Memory B cell (primary cell): ENCODE results near the gene COL25A1.

ENCODE experiments used
- ATAC-seq: fragments of 150-1000 bp; cut with Tn5 transposase; 2 replicates; pipeline ENCODE4 v1.10.0; 2021; ENCODE audit warnings: low read depth, mild to moderate bottlenecking, moderate library complexity
- DNase-seq, 2 donors: peaks; one replicate each; pipeline ENCODE4 v3.0.0; 2022; ENCODE audit warnings: low spot score in 2 of 2
- H3K27ac Mint-ChIP-seq: one replicate; pipeline ENCODE4 v1.8.0; 2022; ENCODE audit warnings: mild to moderate bottlenecking, moderate library complexity, mixed read lengths
- H3K27me3 Mint-ChIP-seq: one replicate; pipeline ENCODE4 v1.8.0; 2022; ENCODE audit warnings: mixed read lengths
- H3K36me3 Mint-ChIP-seq: one replicate; pipeline ENCODE4 v1.8.0; 2022; ENCODE audit warnings: mild to moderate bottlenecking, mixed read lengths
- H3K4me1 Mint-ChIP-seq: one replicate; pipeline ENCODE4 v1.8.0; 2022; ENCODE audit warnings: mixed read lengths
- H3K4me3 Mint-ChIP-seq: one replicate; pipeline ENCODE4 v1.8.0; 2022; ENCODE audit warnings: mild to moderate bottlenecking, moderate library complexity, mixed read lengths
- H3K9me3 Mint-ChIP-seq: one replicate; pipeline ENCODE4 v1.8.0; 2022; ENCODE audit warnings: mixed read lengths

COL25A1 gene

DNA sequence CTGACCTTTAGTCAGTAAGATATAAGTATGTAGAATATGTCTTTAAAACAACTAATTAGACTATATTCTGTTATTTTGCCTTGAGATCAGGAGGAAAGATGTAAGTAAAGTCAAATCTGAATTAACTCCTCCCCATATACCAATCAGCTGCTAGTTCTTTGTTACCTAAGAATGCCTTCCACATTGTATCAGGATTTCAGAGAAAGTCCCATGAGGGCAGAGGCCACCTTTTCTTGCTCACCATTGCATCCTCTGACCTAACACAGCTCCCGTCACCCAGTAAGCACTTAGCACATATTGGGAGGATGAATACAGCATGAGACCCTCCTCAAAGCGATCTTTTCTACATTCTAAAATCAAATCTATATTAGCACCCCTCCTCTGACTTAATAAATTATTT, 87.0 kb downstream of the COL25A1 start:
- DNase-seq (no peak), ATAC-seq (no peak)
- H3K4me1 Mint-ChIP-seq: no peaks in the 10 kb centered on the region
- no peak overlapping the region for H3K27ac Mint-ChIP-seq
- no peak overlapping the region for H3K4me3 Mint-ChIP-seq
- no peaks in the 10 kb centered on the region for H3K27me3 Mint-ChIP-seq
- no peaks in the 10 kb centered on the region for H3K36me3 Mint-ChIP-seq
- H3K9me3 Mint-ChIP-seq: peaks cover 2% of the 10 kb centered on the region

DNA sequence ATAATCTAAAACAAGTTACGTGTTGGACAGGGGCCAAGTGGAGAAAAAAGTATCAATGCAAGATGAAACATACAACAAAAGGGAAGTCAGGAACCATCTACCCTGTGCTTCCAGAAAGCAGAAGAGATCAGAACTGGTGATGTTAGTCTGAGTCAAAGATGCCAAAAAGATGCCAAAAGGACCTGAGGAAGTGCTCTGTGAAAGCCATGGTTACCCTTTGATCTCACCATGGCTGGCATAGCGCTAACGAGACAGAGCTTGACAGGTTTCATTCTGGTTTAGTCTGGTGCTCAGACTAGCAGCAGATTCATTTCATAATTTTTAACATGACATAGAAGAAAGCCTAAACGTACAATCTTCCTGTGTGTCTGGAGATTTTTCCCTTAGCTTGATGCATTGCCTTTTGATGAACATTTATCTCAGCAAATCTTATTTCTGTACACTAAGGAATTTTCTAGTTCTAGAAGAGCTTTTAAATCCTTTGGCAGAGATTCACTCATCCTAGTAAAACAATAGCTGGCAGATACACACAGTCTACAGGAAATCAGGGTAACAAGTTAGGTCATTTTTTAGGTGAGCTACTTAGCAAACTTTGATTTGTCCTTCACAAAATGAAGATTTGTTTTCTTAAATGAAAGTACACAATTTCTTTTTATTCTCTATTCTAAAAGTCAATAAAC, 87.7 kb downstream of the COL25A1 start:
- H3K36me3 Mint-ChIP-seq: no peaks in the 10 kb centered on the region
- peaks cover 2% of the 10 kb centered on the region for H3K9me3 Mint-ChIP-seq
- no peak overlapping the region for H3K4me3 Mint-ChIP-seq
- DNase-seq: no peak
- H3K27me3 Mint-ChIP-seq: no peaks in the 10 kb centered on the region
- H3K27ac Mint-ChIP-seq: no peak overlapping the region
- H3K4me1 Mint-ChIP-seq: no peaks in the 10 kb centered on the region
- ATAC-seq: no peak

- peaks cover 2% of the 10 kb centered on the region for H3K9me3 Mint-ChIP-seq
- no peak for DNase-seq
- H3K36me3 Mint-ChIP-seq: no peaks in the 10 kb centered on the region
- no peaks in the 10 kb centered on the region for H3K27me3 Mint-ChIP-seq
- ATAC-seq: no peak
- no peak overlapping the region for H3K27ac Mint-ChIP-seq
- no peaks in the 10 kb centered on the region for H3K4me1 Mint-ChIP-seq
- no peak overlapping the region for H3K4me3 Mint-ChIP-seq
Measured at GRCh38 chr4:109213056-109213455, 89.4 kb downstream of the COL25A1 start.

DNA sequence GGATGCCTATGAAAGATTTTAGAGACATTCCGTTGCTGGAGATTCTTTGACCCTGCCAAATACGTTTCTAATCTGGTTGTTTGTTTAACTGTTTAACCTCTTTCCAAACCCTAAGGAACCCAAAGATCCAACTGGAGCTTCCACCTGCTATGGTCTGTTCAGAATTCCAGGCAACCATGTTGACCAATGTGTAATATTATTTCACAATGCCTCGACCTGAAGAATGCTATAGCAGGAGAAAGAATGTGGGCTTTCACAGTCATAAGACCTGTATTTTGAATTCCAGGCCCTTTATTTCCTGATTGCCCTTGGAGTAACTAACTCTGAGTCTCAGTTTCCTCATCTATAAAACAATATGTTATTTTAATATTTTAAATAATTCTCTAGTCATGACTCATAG, 90.8 kb downstream of the COL25A1 start:
- H3K36me3 Mint-ChIP-seq: no peaks in the 10 kb centered on the region
- no peaks in the 10 kb centered on the region for H3K4me1 Mint-ChIP-seq
- no peak overlapping the region for H3K4me3 Mint-ChIP-seq
- H3K27me3 Mint-ChIP-seq: no peaks in the 10 kb centered on the region
- no peak overlapping the region for H3K27ac Mint-ChIP-seq
- ATAC-seq (no peak), DNase-seq (no peak)
- peaks cover 2% of the 10 kb centered on the region for H3K9me3 Mint-ChIP-seq

- no peaks in the 10 kb centered on the region for H3K27me3 Mint-ChIP-seq
- DNase-seq (no peak), ATAC-seq (no peak)
- H3K4me1 Mint-ChIP-seq: no peaks in the 10 kb centered on the region
- H3K9me3 Mint-ChIP-seq: no peaks in the 10 kb centered on the region
- no peak overlapping the region for H3K4me3 Mint-ChIP-seq
- no peaks in the 10 kb centered on the region for H3K36me3 Mint-ChIP-seq
- no peak overlapping the region for H3K27ac Mint-ChIP-seq
Measured at GRCh38 chr4:109209647-109210046, 92.8 kb downstream of the COL25A1 start.

DNA sequence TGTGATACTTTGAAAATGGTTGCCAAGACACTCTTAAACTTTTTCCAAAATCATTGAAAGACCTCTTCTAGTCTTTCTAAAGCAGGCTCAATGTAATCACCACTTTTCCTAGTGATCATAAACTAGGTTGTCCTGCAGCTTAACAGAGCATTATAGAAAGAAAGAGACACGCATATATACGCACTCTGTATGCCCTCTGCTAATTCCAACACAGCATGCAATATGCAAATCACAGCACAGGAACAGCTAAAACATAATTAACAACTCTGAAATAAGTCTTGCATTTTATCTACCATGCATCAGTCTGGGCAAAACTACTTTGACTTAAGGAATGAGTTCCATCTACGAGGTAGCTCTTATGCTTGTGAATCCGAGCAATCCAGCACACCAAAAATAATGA, 94.6 kb downstream of the COL25A1 start:
- H3K27ac Mint-ChIP-seq: no peak overlapping the region
- no peaks in the 10 kb centered on the region for H3K36me3 Mint-ChIP-seq
- H3K27me3 Mint-ChIP-seq: no peaks in the 10 kb centered on the region
- no peak for DNase-seq
- H3K9me3 Mint-ChIP-seq: no peaks in the 10 kb centered on the region
- no peak overlapping the region for H3K4me3 Mint-ChIP-seq
- ATAC-seq: no peak
- no peaks in the 10 kb centered on the region for H3K4me1 Mint-ChIP-seq

DNA sequence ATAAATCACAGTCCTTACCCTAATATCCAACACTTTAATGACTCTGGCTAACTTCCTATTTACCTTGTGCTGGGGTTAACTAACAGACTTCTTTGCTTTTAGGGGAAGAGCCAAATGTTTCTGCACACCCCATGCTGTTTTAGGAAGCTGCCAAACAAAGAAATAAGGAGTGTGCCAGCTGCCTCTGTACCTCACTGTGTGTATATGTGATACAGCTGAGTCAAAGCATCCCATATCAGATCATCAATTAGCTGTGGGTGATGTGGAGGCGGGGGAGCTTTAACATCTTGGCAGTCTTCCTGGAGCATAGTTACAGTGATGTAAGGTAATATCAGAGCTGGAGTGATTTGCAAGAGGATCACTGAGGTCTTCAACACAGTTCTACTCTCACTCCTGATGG, 95.4 kb downstream of the COL25A1 start:
- no peak for DNase-seq
- no peaks in the 10 kb centered on the region for H3K9me3 Mint-ChIP-seq
- ATAC-seq: no peak
- H3K36me3 Mint-ChIP-seq: no peaks in the 10 kb centered on the region
- H3K4me3 Mint-ChIP-seq: no peak overlapping the region
- no peak overlapping the region for H3K27ac Mint-ChIP-seq
- no peaks in the 10 kb centered on the region for H3K4me1 Mint-ChIP-seq
- H3K27me3 Mint-ChIP-seq: no peaks in the 10 kb centered on the region

GRCh38 chr4:109206620-109207019, 95.8 kb downstream of the COL25A1 start:
- Mint-ChIP-seq H3K4me3 (no peak overlapping the region), H3K36me3 (no peaks in the 10 kb centered on the region), H3K4me1 (no peaks in the 10 kb centered on the region), H3K9me3 (no peaks in the 10 kb centered on the region), H3K27ac (no peak overlapping the region), H3K27me3 (no peaks in the 10 kb centered on the region)
- DNase-seq (no peak), ATAC-seq (no peak)

DNA sequence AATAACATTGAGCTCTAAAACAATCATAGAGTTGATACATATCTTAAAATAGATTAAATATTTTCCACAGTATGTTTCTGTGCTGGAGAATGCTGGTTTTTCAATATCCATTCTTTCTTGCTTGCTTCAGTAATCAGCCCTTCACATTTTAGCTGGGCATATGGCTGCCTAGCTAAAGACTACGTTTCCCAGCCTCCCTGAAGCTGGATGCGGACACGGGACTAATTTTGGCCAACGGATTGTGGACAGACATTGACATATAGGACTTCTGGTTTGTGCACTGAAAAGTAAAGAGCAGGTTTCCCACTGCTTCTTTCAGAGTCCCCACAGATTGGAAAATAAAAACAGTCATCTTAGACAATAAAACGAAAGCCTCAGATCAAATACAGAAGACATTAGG, 97.3 kb downstream of the COL25A1 start:
- peaks cover 1% of the 10 kb centered on the region for H3K9me3 Mint-ChIP-seq
- peaks cover 2% of the 10 kb centered on the region for H3K27me3 Mint-ChIP-seq
- H3K27ac Mint-ChIP-seq: no peak overlapping the region
- H3K4me1 Mint-ChIP-seq: no peaks in the 10 kb centered on the region
- no peaks in the 10 kb centered on the region for H3K36me3 Mint-ChIP-seq
- ATAC-seq (no peak), DNase-seq (no peak)
- no peak overlapping the region for H3K4me3 Mint-ChIP-seq

GRCh38 chr4:109199585-109199984, 102.9 kb downstream of the COL25A1 start:
- no peak for ATAC-seq
- Mint-ChIP-seq H3K27me3 (peaks cover 4% of the 10 kb centered on the region), H3K27ac (no peak overlapping the region)

DNA sequence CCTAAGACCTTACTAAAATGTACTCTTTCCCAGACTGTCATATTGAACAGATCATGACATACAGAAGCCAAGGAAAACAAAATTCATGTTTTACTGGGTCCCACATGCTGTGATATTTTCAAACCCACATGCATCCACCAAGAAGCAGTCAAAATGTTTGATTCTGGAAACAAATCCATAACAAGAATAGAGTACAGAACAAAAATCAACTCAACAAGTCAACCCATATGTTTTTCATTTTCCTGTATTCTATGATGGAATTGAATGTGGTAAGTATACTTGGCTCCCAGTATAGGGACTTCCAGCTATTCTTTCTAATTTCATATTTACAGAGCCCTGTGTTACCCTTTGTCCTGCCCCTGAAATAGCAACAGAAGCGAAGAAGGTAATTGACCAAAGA, 106.8 kb downstream of the COL25A1 start:
- ATAC-seq (no peak), DNase-seq (no peak)
- no peaks in the 10 kb centered on the region for H3K36me3 Mint-ChIP-seq
- H3K27ac Mint-ChIP-seq: no peak overlapping the region
- H3K27me3 Mint-ChIP-seq: peaks cover 2% of the 10 kb centered on the region
- no peak overlapping the region for H3K4me3 Mint-ChIP-seq
- H3K4me1 Mint-ChIP-seq: no peaks in the 10 kb centered on the region
- no peaks in the 10 kb centered on the region for H3K9me3 Mint-ChIP-seq

More at GRCh38 chr4:109199585-109199984, 102.9 kb downstream of the COL25A1 start:
- Mint-ChIP-seq H3K4me1 (no peaks in the 10 kb centered on the region), H3K36me3 (no peaks in the 10 kb centered on the region), H3K4me3 (no peak overlapping the region), H3K9me3 (peaks cover 1% of the 10 kb centered on the region)
- DNase-seq: no peak

GRCh38 chr4:109191216-109191615, 111.2 kb downstream of the COL25A1 start:
- no peaks in the 10 kb centered on the region for H3K4me1 Mint-ChIP-seq
- H3K27ac Mint-ChIP-seq: no peak overlapping the region
- no peak for ATAC-seq
- no peak for DNase-seq
- H3K27me3 Mint-ChIP-seq: no peaks in the 10 kb centered on the region
- H3K4me3 Mint-ChIP-seq: no peak overlapping the region
- H3K9me3 Mint-ChIP-seq: no peaks in the 10 kb centered on the region
- H3K36me3 Mint-ChIP-seq: no peaks in the 10 kb centered on the region

DNA sequence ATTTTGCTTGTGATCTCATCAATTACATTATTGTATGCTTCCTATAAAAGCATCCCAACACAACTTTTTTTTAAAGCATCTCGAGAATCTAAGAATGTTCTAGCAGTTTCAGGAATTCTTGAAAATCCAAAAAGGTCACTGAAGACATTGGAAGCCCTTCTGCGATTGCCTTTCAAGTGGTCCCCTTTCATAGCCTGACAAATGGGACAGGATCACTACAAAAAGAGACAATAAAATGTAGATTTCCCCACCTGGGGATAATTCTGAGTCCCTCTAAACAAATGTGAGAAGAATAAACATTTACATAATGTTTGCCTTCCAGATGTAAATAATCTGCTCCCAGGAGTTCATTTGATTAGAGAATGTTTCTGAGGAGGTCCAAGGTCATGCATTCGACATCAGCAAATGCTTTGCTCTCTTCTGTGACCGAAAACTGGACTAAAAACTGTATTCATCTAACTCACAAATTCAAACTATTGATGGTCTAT, 116.0 kb downstream of the COL25A1 start:
- ATAC-seq: no peak
- no peak for DNase-seq
- Mint-ChIP-seq H3K4me1 (no peaks in the 10 kb centered on the region), H3K36me3 (no peaks in the 10 kb centered on the region), H3K27me3 (peaks cover 2% of the 10 kb centered on the region), H3K27ac (no peak overlapping the region), H3K9me3 (peaks cover 2% of the 10 kb centered on the region), H3K4me3 (no peak overlapping the region)

GRCh38 chr4:109185951-109186350, 116.5 kb downstream of the COL25A1 start:
- Mint-ChIP-seq H3K27ac (no peak overlapping the region), H3K27me3 (peaks cover 2% of the 10 kb centered on the region), H3K4me3 (no peak overlapping the region), H3K4me1 (no peaks in the 10 kb centered on the region), H3K9me3 (peaks cover 2% of the 10 kb centered on the region), H3K36me3 (no peaks in the 10 kb centered on the region)
- no peak for DNase-seq
- ATAC-seq: no peak

DNA sequence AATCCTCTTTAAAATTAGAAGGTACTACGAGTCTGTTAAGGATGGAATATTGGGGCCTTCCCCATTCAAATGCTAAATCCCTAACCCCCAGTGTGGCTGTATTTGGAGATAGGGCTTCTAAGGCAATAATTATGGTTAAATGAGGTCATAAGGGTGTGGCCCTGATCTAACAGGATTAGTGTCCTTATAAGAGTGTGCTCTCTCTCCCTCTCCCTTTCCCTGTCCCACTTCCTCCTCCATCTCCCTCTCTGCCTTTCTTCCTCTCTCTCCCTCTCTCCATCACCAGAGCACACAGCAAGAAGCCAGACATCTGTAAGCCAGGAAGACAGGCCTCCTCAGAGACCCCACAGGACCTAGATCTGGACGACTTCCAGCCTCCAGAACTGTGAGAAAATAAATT, 116.9 kb downstream of the COL25A1 start:
- H3K27ac Mint-ChIP-seq: no peak overlapping the region
- H3K27me3 Mint-ChIP-seq: peaks cover 2% of the 10 kb centered on the region
- no peak for DNase-seq
- H3K4me3 Mint-ChIP-seq: no peak overlapping the region
- peaks cover 2% of the 10 kb centered on the region for H3K9me3 Mint-ChIP-seq
- no peak for ATAC-seq
- no peaks in the 10 kb centered on the region for H3K4me1 Mint-ChIP-seq
- H3K36me3 Mint-ChIP-seq: no peaks in the 10 kb centered on the region
